SK-N-DZ (cell line): Measurements from ENCODE around the gene MMP23B. TPM values are rescaled to one million over a fixed set of nuclear protein-coding genes. Genes with fewer than 3 reads are reported as not detected.
"Not testable (repeated sequence)": the region's sequence is repeated elsewhere in the genome, so short reads cannot be mapped to it uniquely, and the experiment has no call there.

Experiments
- DNase-seq: peaks from one replicate; pipeline ENCODE4 v3.0.0-alpha.2; 2015; ENCODE audit warnings: low spot score
- polyA plus RNA-seq, 2 experiments: library from polyadenylated mRNA; depleted of rRNA; stranded (reverse); fragments of >200 nt; gene quantifications; 2 replicates each; pipeline ENCODE4 v1.2.3, GENCODE V29; 2014

Gene MMP23B
- 0.24 and 0.73 TPM in 2 replicates for polyA plus RNA-seq (2014; cell fraction: cytosol; rRNA removed)
- 12.9 and 25.9 TPM in 2 replicates for polyA plus RNA-seq (2014; cell fraction: nucleus; rRNA removed)

GRCh38 chr1:1631782-1632420 is at the start of gene MMP23B:
MMP23B (plus strand) TSS chr1:1632173; CDS start chr1:1632219, 46 bp downstream.
- no peak for DNase-seq

GRCh38 chr1:1582585-1583346 is 49.2 kb upstream of the MMP23B start:
- no peak for DNase-seq

- no peak for DNase-seq
These were observed 48.5 kb upstream of the MMP23B start for GRCh38 chr1:1583347-1584010.

GRCh38 chr1:1591452-1591851 is 40.5 kb upstream of the MMP23B start:
- peak; percentile 55 for DNase-seq

GRCh38 chr1:1593834-1594601 is 38.0 kb upstream of the MMP23B start:
- no peak for DNase-seq

GRCh38 chr1:1594602-1595260 is 37.2 kb upstream of the MMP23B start:
- peak; percentile 46 for DNase-seq

- DNase-seq = not testable (repeated sequence)
These were observed 36.6 kb upstream of the MMP23B start for GRCh38 chr1:1595341-1595740.

- DNase-seq = no peak
These were observed 35.3 kb upstream of the MMP23B start for GRCh38 chr1:1596493-1597274.

- no peak for DNase-seq
These were observed 34.6 kb upstream of the MMP23B start for GRCh38 chr1:1597275-1597930.

- DNase-seq = no peak
These were observed 33.8 kb upstream of the MMP23B start for GRCh38 chr1:1598051-1598719.

- DNase-seq = no peak
These were observed 33.3 kb upstream of the MMP23B start for GRCh38 chr1:1598720-1599029.

GRCh38 chr1:1599030-1599934 is 32.7 kb upstream of the MMP23B start:
- DNase-seq = no peak

GRCh38 chr1:1599935-1600860 is 31.8 kb upstream of the MMP23B start, which contains the start of gene FNDC10:
FNDC10 (minus strand) TSS chr1:1600135; CDS start chr1:1600015, 120 bp downstream.
- no peak for DNase-seq

GRCh38 chr1:1600861-1601563 is 31.0 kb upstream of the MMP23B start:
- DNase-seq = no peak

- no peak for DNase-seq
These were observed 30.2 kb upstream of the MMP23B start for GRCh38 chr1:1601564-1602303.
